NCI-H1105 (cell line): ENCODE results near the gene SLC6A11.

Experiments
- DNase-seq: peaks from one replicate; lab custom pipeline; 2025; lab: John Stamatoyannopoulos, UW

The SLC6A11 gene

GRCh38 chr3:10930666-10931040 lies 114.6 kb downstream of the SLC6A11 start:
- no peak for DNase-seq

- DNase-seq, result no peak
Observed at GRCh38 chr3:10932596-10932995, 116.6 kb downstream of the SLC6A11 start.

DNA sequence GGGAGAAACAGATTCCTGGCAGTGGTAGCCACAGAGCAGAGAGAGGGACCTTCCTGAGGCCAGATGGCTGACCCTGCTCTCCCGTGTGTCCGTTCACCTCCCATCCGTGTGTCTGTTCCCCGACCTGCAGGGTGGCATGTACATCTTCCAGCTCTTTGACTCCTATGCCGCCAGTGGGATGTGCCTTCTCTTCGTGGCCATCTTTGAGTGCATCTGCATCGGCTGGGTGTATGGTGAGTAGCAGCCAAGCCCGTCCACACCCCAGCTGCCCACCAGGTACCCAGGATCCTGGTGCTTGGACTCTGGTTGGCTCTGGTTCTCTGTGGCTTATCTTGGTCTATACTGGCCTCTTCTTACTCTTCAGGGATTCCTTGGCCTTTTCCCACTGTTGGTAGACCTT lies 117.0 kb downstream of the SLC6A11 start:
- no peak for DNase-seq

DNA sequence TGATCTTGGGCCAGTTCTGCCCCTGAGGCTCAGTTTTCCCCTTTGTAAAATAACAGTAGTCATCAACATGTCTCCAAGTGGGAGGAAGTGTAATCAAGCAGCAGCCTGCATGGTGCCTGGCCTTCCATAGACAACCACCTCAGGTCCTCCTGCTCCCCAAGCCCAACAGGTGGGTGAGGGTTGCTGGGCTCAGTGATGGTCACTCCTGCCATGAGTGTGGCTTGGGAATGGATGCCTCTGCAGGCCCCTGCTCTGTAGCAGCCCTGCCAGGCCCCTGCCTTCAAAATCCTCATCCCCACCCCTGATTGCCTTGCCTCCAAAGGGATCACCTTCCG lies 117.4 kb downstream of the SLC6A11 start:
- DNase-seq, result no peak

- no peak for DNase-seq
Observed at GRCh38 chr3:10933805-10934481, 117.9 kb downstream of the SLC6A11 start.

- DNase-seq, result no peak
Observed at GRCh38 chr3:10935028-10935427, 119.0 kb downstream of the SLC6A11 start.

DNA sequence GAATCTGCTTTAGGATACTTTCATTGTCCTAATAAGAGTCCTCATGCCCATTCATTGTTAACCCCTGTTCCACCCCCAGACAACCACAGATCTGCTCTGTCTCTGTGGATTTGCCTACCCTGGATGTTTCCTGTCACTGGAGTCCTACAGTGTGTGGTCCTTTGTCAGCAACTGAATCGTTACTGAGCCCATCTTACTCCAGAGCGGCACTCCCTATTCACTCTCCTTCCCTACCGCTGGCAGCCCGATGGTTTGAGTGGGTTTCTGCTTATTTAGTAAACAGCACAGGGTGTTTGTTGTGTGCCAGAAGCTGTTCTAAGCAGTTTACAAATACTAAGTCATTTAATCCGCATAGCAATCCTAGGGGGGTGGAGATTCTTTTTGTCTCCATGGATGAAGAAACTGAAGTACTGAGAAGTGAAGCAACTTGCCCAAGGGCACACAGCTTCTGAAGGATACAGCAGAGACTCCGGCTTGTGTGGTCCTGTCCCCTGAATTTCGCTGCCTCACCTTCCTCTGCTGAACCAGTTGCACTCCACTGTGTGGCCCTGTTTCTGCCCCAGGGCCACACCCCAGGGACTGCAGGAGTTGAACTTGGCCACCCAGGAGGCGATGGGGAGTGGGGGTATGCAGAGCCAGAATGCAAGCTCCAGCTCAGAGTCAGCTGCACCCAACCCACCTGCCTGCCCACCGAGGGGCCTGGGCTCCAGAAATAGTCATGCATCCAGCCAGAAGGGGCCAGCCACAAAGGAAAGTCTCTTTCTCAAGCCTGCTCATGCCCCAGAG lies 120.0 kb downstream of the SLC6A11 start:
- no peak for DNase-seq

DNA sequence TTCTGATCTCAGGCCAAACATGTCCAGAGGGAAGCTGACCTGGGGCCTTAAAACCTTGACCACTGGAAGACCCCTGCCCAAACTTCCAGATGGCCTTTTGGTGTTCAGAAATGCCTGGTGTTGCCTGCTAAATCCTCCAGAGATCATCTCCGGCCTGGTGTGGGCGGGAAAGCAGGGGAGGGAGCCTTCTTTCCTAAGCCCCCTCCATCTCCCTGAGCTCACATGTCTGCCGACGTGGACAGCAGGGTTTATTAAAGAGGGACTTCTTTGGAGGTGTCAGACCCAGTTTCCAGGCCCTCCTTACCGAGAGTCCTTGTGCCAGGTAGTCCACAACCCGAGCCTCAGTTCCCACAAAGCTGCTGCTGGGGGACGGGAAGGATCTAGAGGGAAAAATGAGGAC lies 120.7 kb downstream of the SLC6A11 start:
- no peak for DNase-seq

GRCh38 chr3:10937141-10937825 lies 121.3 kb downstream of the SLC6A11 start:
- no peak for DNase-seq

DNA sequence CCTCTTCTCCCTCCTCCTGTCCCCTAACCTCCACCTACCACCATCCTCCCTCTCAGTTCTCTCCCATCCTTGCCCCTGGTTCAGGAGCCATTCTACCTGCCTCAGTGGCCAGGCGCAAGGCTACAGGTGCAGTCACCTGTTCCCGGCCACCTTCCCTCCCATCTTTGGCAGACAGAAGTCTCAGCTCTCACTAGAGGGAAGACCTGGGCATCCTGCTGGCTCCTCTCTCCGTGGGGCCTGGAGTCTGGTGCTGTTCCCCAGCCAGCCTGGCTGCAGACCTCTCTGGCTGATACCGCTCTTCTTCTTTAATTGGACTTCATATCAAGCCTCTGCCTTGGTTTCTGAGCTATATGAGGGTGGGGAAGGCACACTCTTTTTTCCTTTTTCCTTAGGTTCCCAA lies 123.5 kb downstream of the SLC6A11 start:
- no peak for DNase-seq

DNA sequence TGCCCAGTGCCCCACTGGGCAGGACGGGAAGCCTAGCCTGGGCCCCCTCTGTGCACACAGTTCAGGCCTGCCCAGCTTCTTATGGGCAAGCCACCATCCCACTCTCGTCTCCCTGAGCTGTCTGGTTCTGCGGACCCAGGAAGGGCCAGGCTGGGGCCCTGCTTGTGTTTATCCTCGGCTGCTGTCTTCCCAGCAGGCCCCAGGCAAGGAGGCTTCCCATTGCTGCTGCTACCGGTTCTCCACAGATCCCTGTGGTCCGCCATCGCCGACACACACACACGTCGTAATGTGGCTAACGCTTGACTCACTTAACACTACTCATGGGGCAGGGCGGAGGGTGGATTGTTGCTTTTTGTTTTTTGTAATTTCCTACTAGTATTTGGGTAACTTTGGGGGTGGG lies 124.1 kb downstream of the SLC6A11 start:
- no peak for DNase-seq

DNA sequence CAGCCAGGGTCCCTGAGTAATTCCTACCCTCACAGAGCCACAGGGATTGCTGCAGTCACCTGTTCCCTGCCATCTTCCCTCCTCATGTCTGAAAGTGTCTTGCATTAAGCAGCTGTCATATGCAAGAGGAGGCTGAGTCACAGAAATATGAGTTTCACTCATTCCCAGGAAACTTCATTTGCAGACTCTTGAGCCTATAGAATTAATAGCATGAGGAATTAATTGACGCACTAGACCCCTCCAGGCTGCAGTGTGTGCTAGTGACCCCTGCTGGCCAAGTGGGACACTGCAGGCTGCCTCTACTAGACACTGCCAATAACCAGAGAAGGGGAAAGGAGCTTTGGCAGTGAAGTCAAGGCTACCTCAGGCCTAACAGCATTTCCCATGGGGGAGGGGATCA lies 125.9 kb downstream of the SLC6A11 start:
- DNase-seq, result no peak

GRCh38 chr3:10942690-10943205 lies 126.7 kb downstream of the SLC6A11 start:
- DNase-seq, result no peak

DNA sequence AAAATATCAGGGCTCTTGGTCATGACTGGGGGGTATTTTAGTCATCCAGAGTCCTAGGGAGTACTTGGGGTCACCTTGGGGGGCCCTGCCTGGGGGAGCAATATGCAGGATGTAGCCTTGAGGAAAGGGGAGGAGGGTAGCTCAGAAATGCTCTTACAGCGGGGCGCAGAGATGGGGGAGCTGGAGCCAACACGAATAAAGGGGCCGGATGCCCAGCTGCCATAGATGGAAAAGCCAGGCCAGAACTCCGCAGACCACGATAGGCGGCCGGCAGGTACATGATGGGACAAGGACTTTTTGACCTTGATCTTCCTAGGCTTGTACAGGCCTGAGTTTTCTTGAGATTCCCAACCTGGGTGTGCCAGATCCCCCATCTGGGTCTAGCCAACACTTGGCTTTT lies 128.8 kb downstream of the SLC6A11 start:
- DNase-seq, result no peak

DNA sequence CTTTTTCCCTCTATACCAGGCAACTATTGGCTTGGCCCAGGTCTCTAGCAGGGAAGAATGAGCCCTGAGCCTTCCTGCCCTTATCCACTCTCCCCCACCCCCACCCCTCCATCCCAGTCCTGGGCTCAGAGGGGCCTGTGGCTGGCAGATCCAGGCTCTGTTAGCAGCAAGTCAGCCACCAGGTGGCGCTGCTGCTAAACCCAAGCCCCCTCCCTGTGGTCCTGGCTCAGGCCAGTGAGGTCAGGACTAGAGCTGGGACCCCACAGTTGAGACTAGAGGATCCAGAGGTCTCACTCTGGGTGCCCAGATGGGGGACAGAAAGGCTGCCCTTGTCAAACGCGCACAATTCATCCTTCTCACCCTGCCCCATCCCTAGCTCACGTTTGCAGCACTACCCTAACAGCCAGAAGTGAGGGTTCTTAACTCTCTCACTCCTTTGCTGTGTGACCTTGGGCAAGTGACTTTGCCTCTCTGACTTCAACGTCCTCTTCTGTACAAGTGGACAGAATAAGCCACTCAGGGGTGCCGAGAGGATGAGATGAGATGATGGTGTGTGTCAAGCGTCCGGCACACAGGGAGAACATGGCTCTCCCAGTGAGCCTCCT lies 129.8 kb downstream of the SLC6A11 start:
- no peak for DNase-seq

- DNase-seq, result no peak
Observed at GRCh38 chr3:10946526-10946925, 130.5 kb downstream of the SLC6A11 start.

DNA sequence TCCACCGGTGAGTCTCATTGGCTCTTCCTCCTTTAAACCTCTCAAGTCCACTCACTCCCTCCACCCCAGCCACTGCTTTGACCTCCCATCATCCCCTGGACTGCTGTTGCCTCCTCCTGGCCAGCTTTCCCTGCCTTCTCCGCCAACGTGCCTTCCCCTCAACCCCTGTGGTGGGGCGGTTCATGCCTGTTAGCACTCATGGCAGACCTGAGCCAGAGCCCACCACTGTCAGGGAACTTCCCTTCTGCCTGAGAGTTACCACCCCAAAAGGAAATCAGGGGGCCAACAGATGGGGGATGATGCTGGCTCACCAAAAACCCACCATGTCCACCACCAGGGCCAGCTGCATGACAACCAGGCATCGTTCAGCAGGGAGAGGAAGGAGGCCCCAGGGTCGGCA lies 132.3 kb downstream of the SLC6A11 start:
- no peak for DNase-seq

- DNase-seq, result no peak
Observed at GRCh38 chr3:10949197-10949596, 133.2 kb downstream of the SLC6A11 start.

GRCh38 chr3:10950476-10951294 lies 134.7 kb downstream of the SLC6A11 start:
- DNase-seq, result no peak

DNA sequence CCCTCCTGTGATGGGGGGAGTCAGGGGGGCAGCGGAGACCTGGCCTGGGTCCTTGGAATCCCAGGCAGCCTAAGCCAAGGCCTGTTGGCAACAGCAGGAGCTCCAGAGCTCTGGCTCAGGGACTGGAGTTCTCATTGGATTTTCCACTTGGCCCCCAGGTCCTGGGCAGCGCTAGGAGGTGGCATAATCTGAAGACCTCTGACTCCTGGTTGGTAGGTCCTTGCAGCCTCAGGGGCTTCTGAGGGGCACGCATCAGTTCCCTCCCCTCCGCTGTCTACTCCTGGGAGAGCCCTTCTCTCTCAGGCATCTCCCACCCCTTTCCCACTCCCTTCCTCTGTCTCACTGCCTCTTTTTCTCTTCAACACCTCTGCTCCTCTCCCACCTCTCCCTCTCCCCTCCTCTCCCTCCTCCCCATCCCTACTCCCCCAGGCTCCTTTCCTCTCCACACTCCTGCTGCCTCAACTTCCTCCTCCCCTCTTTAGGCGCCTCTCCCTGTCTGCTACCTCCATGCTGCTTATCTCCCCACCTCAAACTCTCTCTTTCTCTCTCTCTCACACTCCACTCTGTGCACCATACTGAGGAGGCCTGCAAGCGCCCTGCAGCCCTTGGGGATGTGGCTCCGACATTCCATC lies 135.4 kb downstream of the SLC6A11 start:
- no peak for DNase-seq

GRCh38 chr3:10952525-10952924 lies 136.5 kb downstream of the SLC6A11 start:
- no peak for DNase-seq
